CD8-positive, alpha-beta memory T cell (primary cell): ENCODE measurements around the gene TDRD12. TPM values are rescaled to one million over a fixed set of nuclear protein-coding genes. Genes with fewer than 3 reads are reported as not detected.
"Not testable (repeated sequence)": the region's sequence is repeated elsewhere in the genome, so short reads cannot be mapped to it uniquely, and the experiment has no call there.

Source experiments
- CTCF ChIA-PET: fragments of 350-600 bp; sonication (Branson Sonifier 250); formaldehyde crosslinking; loops from one replicate; lab custom pipeline; 2021; ENCODE audit warnings: antibody characterized with exemption; lab: Charles Lee
- POLR2A ChIA-PET: fragments of 350-600 bp; sonication (Branson Sonifier 250); formaldehyde crosslinking; loops from one replicate; lab custom pipeline; 2021; ENCODE audit warnings: antibody characterized with exemption; lab: Charles Lee
- DNase-seq, 5 donors: peaks; one replicate each; pipeline versions ENCODE4 v3.0.0 to v3.0.0-alpha.2; 2020 to 2022; ENCODE audit warnings: mixed read lengths in 1 of 5
- H3K27ac ChIP-seq: one replicate; pipeline ENCODE4 v1.7.0; 2013; ENCODE audit warnings: low read depth, mild to moderate bottlenecking, low read length, moderate library complexity
- H3K27me3 ChIP-seq: 2 replicates; pipeline ENCODE4 v1.7.0; 2013; ENCODE audit warnings: low read length, mild to moderate bottlenecking; ENCODE audit not compliant: insufficient read depth, poor library complexity, severe bottlenecking
- H3K36me3 ChIP-seq: 2 replicates; pipeline ENCODE4 v1.7.0; 2013; ENCODE audit warnings: mild to moderate bottlenecking, low read length, moderate library complexity; ENCODE audit not compliant: insufficient read depth
- H3K4me1 ChIP-seq: 2 replicates; pipeline ENCODE4 v1.7.0; 2013; ENCODE audit warnings: mild to moderate bottlenecking, low read length, moderate library complexity; ENCODE audit not compliant: insufficient read depth
- H3K4me3 ChIP-seq: 2 replicates; pipeline ENCODE4 v1.7.0; 2013; ENCODE audit warnings: mild to moderate bottlenecking, low read length
- H3K9me3 ChIP-seq: 2 replicates; pipeline ENCODE4 v1.7.0; 2013; ENCODE audit warnings: mild to moderate bottlenecking, low read length
- H3K27ac Mint-ChIP-seq, 8 donors: one replicate each; pipeline ENCODE4 v1.8.0; 2020 to 2021; ENCODE audit warnings: mixed read lengths in 8 of 8, mild to moderate bottlenecking in 6 of 8, inconsistent platforms in 3 of 8, moderate library complexity in 3 of 8
- H3K27me3 Mint-ChIP-seq, 2 donors: one replicate each; pipeline ENCODE4 v1.8.0; 2020 to 2021; ENCODE audit warnings: mixed read lengths in 2 of 2, mild to moderate bottlenecking in 1 of 2, moderate library complexity in 1 of 2
- H3K36me3 Mint-ChIP-seq, 3 donors: one replicate each; pipeline ENCODE4 v1.8.0; 2020 to 2021; ENCODE audit warnings: mixed read lengths in 3 of 3, inconsistent platforms in 1 of 3, mild to moderate bottlenecking in 1 of 3
- H3K4me1 Mint-ChIP-seq, 3 donors: one replicate each; pipeline ENCODE4 v1.8.0; 2020 to 2021; ENCODE audit warnings: mixed read lengths in 3 of 3, inconsistent platforms in 1 of 3, mild to moderate bottlenecking in 1 of 3
- H3K4me3 Mint-ChIP-seq, 7 donors: one replicate each; pipeline ENCODE4 v1.8.0; 2020 to 2021; ENCODE audit warnings: mixed read lengths in 7 of 7, mild to moderate bottlenecking in 6 of 7, moderate library complexity in 4 of 7, inconsistent platforms in 2 of 7
- H3K9me3 Mint-ChIP-seq, 5 donors: one replicate each; pipeline ENCODE4 v1.8.0; 2020 to 2022; ENCODE audit warnings: mixed read lengths in 5 of 5, mild to moderate bottlenecking in 3 of 5, moderate library complexity in 2 of 5, inconsistent platforms in 1 of 5
- polyA plus RNA-seq: library from polyadenylated mRNA; unstranded; fragments of 300-500 nt; fragmentation: Illumina TruSeq; gene quantifications from one replicate; pipeline ENCODE4 v1.2.3, GENCODE V29; 2021
- total RNA-seq, 2 experiments: library from RNA; stranded (reverse); gene quantifications; one replicate each; pipeline ENCODE4 v1.2.3, GENCODE V29; 2021

The TDRD12 gene
- total and polyA plus RNA-seq, 3 experiments from 2014 or later, result 0.15 to 0.21 (median 0.20) TPM

GRCh38 chr19:32852216-32852615 lies 132.6 kb downstream of the TDRD12 start:
- no peaks in the 10 kb centered on the region for H3K27me3 Mint-ChIP-seq
- ChIA-PET CTCF (no interaction called here), POLR2A (no interaction called here)
- Histone ChIP-seq H3K9me3 (no peaks in the 10 kb centered on the region), H3K27ac (no peak overlapping the region), H3K4me1 (no peaks in the 10 kb centered on the region), H3K36me3 (no peaks in the 10 kb centered on the region), H3K4me3 (no peak overlapping the region), H3K27me3 (no peaks in the 10 kb centered on the region)
- H3K4me3 Mint-ChIP-seq, result no peak overlapping the region
- no peak overlapping the region for H3K27ac Mint-ChIP-seq
- DNase-seq, result no peak
- H3K4me1 Mint-ChIP-seq, result no peaks in the 10 kb centered on the region
- peaks cover 0 to under 1% (median 0%) of the 10 kb centered on the region in 3 donors for H3K36me3 Mint-ChIP-seq
- H3K9me3 Mint-ChIP-seq, result peaks cover 0 to 6% (median 0%) of the 10 kb centered on the region in 5 donors

GRCh38 chr19:32856818-32857217 lies 137.3 kb downstream of the TDRD12 start:
- H3K27me3 ChIP-seq, H3K27me3 Mint-ChIP-seq, H3K9me3 ChIP-seq, H3K9me3 Mint-ChIP-seq, H3K4me3 ChIP-seq, POLR2A ChIA-PET, DNase-seq, H3K36me3 ChIP-seq, H3K36me3 Mint-ChIP-seq, H3K4me1 ChIP-seq, CTCF ChIA-PET, H3K27ac ChIP-seq, H3K4me1 Mint-ChIP-seq, H3K4me3 Mint-ChIP-seq, H3K27ac Mint-ChIP-seq: not testable (repeated sequence)

- no peaks in the 10 kb centered on the region for H3K9me3 ChIP-seq
- H3K27me3 Mint-ChIP-seq, result no peaks in the 10 kb centered on the region
- H3K27ac Mint-ChIP-seq, result no peak overlapping the region
- H3K27me3 ChIP-seq, result no peaks in the 10 kb centered on the region
- no peak overlapping the region for H3K4me3 Mint-ChIP-seq
- H3K36me3 ChIP-seq, result no peaks in the 10 kb centered on the region
- no peak overlapping the region for H3K4me3 ChIP-seq
- no peaks in the 10 kb centered on the region for H3K9me3 Mint-ChIP-seq
- POLR2A ChIA-PET, result no interaction called here
- H3K4me1 Mint-ChIP-seq, result no peaks in the 10 kb centered on the region
- CTCF ChIA-PET, result interaction anchor here (0.6 kb wide), 1 partner anchor 13 kb away, joined by 3 read pairs; no protein-coding TSS in a partner anchor
- no peak for DNase-seq
- no peaks in the 10 kb centered on the region for H3K4me1 ChIP-seq
- no peaks in the 10 kb centered on the region for H3K36me3 Mint-ChIP-seq
- H3K27ac ChIP-seq, result no peak overlapping the region
Measured at GRCh38 chr19:32857584-32857983, 138.0 kb downstream of the TDRD12 start.

- Histone ChIP-seq H3K4me3 (no peak overlapping the region), H3K36me3 (no peaks in the 10 kb centered on the region), H3K27me3 (no peaks in the 10 kb centered on the region), H3K27ac (no peak overlapping the region), H3K4me1 (no peaks in the 10 kb centered on the region), H3K9me3 (no peaks in the 10 kb centered on the region)
- Mint-ChIP-seq H3K27me3 (no peaks in the 10 kb centered on the region), H3K36me3 (no peaks in the 10 kb centered on the region), H3K9me3 (no peaks in the 10 kb centered on the region), H3K4me3 (no peak overlapping the region), H3K4me1 (no peaks in the 10 kb centered on the region), H3K27ac (no peak overlapping the region)
- DNase-seq, result no peak
- POLR2A ChIA-PET, result no interaction called here
- CTCF ChIA-PET, result interaction anchor here (0.6 kb wide), 1 partner anchor 13 kb away, joined by 3 read pairs; no protein-coding TSS in a partner anchor
Measured at GRCh38 chr19:32858155-32858554, 138.6 kb downstream of the TDRD12 start.

GRCh38 chr19:32858559-32858958 lies 139.0 kb downstream of the TDRD12 start:
- Histone ChIP-seq H3K27ac (no peak overlapping the region), H3K27me3 (no peaks in the 10 kb centered on the region), H3K4me3 (no peak overlapping the region), H3K9me3 (no peaks in the 10 kb centered on the region), H3K36me3 (no peaks in the 10 kb centered on the region), H3K4me1 (no peaks in the 10 kb centered on the region)
- Mint-ChIP-seq H3K9me3 (no peaks in the 10 kb centered on the region), H3K36me3 (no peaks in the 10 kb centered on the region), H3K27me3 (no peaks in the 10 kb centered on the region), H3K4me1 (no peaks in the 10 kb centered on the region), H3K27ac (no peak overlapping the region), H3K4me3 (no peak overlapping the region)
- POLR2A ChIA-PET, result no interaction called here
- no peak for DNase-seq
- CTCF ChIA-PET, result no interaction called here

GRCh38 chr19:32859591-32859990 lies 140.0 kb downstream of the TDRD12 start:
- ChIA-PET POLR2A (no interaction called here), CTCF (no interaction called here)
- Mint-ChIP-seq H3K27me3 (no peaks in the 10 kb centered on the region), H3K9me3 (no peaks in the 10 kb centered on the region), H3K4me1 (no peaks in the 10 kb centered on the region), H3K27ac (no peak overlapping the region), H3K4me3 (no peak overlapping the region), H3K36me3 (no peaks in the 10 kb centered on the region)
- Histone ChIP-seq H3K4me3 (no peak overlapping the region), H3K4me1 (no peaks in the 10 kb centered on the region), H3K36me3 (no peaks in the 10 kb centered on the region), H3K27ac (no peak overlapping the region), H3K27me3 (no peaks in the 10 kb centered on the region), H3K9me3 (no peaks in the 10 kb centered on the region)
- DNase-seq, result no peak

- H3K27ac ChIP-seq, result no peak overlapping the region
- H3K4me3 ChIP-seq, result no peak overlapping the region
- H3K36me3 ChIP-seq, result no peaks in the 10 kb centered on the region
- H3K4me1 ChIP-seq, result no peaks in the 10 kb centered on the region
- Mint-ChIP-seq H3K4me3 (no peak overlapping the region), H3K27ac (peak overlapping the region in 1 of 8 donors; percentile 75), H3K4me1 (no peaks in the 10 kb centered on the region), H3K27me3 (no peaks in the 10 kb centered on the region), H3K9me3 (no peaks in the 10 kb centered on the region), H3K36me3 (no peaks in the 10 kb centered on the region)
- no peak for DNase-seq
- ChIA-PET CTCF (interaction anchor here (1.8 kb wide), 1 partner anchor 21 kb away, joined by 6 read pairs; no protein-coding TSS in a partner anchor), POLR2A (no interaction called here)
- H3K9me3 ChIP-seq, result no peaks in the 10 kb centered on the region
- H3K27me3 ChIP-seq, result no peaks in the 10 kb centered on the region
Measured at GRCh38 chr19:32861596-32861995, 142.0 kb downstream of the TDRD12 start.

GRCh38 chr19:32862173-32862572 lies 142.6 kb downstream of the TDRD12 start:
- Histone ChIP-seq H3K27me3 (no peaks in the 10 kb centered on the region), H3K4me3 (no peak overlapping the region), H3K36me3 (no peaks in the 10 kb centered on the region), H3K4me1 (no peaks in the 10 kb centered on the region), H3K27ac (no peak overlapping the region), H3K9me3 (no peaks in the 10 kb centered on the region)
- Mint-ChIP-seq H3K4me1 (no peaks in the 10 kb centered on the region), H3K27ac (no peak overlapping the region), H3K36me3 (no peaks in the 10 kb centered on the region), H3K4me3 (no peak overlapping the region), H3K9me3 (no peaks in the 10 kb centered on the region), H3K27me3 (no peaks in the 10 kb centered on the region)
- no peak for DNase-seq
- ChIA-PET CTCF (interaction anchor here (1.8 kb wide), 1 partner anchor 20 kb away, joined by 6 read pairs; no protein-coding TSS in a partner anchor), POLR2A (no interaction called here)
